Inflammatory macrophage treated with lipopolysaccharide for 4 hours (primary cell): ENCODE data around the gene EPB41.
"Not testable (repeated sequence)": the region's sequence is repeated elsewhere in the genome, so short reads cannot be mapped to it uniquely, and the experiment has no call there.

Experiments used
- DNase-seq: peaks from one replicate; pipeline ENCODE4 v3.0.0-alpha.2; 2020

Gene EPB41

DNA sequence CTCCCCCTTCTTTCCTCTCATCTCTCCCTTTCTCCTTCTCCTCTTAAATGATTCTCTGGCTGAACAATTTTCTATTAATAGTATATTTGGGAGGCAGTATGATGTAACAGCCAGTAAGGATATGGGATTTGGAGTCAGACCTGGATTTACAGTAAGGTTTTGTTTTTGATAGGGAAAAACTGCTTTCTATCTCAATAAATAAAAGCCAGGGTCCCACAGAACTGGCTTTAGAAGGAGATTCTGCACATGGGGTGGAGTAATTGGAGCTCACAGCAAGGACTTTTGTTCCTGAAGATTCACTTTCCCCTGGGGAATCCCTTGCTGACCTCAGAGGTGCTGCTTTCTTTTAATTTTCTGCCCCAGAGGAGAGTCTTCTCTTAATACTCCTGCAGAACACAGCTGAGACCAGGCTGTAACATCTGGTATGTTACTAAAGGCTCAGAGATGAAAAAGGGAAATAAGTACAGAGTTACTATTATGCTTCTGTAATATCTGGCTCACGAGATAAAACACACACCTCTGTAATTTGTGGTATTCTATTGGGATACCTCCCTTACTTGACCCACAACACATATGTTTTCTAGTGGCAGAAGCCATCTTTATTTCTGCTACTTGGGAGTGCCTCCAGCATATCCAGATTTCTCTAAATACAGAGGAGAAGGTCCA lies 13.4 kb downstream of the EPB41 start:
- DNase-seq = peak; percentile 25

DNA sequence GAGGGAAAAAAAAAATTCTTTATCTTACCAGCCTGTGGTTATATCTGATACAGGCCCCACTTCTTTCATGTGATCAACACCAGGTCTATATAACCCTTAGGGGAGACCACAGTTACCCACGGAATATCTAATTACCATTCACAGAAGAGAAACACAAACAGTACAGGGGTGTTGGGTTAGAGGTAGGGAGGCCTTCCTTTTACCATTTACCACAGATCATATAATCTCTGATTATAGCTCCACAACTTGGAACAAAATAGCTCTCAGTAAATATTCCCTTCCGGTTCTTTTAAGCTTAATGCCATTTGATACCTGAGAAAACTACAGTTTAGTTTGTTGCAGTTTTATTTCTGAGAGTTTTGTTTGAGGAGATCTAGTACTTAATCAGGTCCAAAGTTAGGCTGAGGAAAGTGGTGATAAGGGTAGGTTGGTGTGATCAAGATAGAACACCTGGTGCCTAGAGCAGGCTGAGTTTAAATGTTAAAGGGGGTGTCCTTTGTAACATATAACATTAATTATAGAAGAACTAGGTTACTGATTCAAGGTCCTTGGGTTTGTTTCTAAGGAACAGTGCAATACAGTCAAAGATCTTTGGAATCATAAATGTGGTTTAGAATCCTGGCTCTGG lies 14.1 kb downstream of the EPB41 start:
- DNase-seq = no peak

DNA sequence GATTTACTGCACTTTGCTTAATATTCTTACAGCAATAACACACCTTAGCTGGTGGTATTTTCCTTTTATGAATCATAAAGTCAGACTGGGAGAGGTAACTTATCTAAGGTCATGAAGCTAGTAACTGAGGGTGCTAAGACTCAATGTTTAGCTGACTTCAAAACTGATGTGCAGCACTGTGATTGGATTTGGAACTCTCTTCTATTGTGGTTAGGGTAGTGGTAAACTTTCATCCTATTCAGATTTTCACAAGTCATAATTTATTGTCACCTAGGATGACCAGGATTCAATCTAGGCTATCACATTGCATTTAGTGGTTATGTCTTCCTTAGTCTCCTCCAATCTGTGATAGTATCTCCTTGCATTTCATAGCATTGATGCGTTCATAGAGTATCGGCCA lies 18.9 kb downstream of the EPB41 start:
- DNase-seq = no peak

DNA sequence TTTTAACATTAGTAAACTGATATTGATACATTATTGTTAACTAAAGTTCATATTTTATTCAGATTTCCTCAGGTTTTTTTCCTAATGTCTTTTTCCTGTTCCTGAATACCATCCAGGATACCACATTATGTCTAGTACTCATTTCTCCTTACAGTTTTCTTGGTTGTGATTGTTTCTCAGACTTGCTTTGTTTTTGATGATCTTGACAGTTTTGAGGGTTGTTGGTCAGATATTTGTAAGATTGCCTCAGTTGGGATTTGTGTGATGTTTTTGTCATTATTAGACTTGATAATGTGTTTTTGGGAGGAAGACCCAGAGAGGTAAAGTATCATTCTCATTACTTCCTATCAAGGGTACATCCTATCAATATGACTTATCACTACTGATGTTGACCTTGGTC lies 19.5 kb downstream of the EPB41 start:
- DNase-seq = no peak

DNA sequence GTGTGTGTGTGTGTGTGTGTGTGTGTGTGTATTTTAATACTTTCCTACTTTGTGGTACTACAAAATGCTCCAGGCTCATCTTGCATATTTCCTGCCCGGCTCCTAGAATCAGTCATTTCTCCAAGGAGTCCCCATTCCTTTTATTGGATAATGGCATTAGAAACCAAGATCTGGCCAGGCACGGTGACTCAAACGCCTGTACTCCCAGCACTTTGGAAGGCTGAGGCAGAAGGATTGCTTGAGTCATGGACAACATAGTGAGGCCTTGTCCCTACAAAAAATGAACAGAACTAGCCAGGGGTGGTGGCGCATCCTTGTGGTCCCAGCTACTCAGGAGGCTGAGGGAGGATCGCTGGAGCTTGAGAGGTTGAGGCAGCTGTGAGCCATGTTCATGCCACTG lies 20.3 kb downstream of the EPB41 start:
- no peak for DNase-seq

DNA sequence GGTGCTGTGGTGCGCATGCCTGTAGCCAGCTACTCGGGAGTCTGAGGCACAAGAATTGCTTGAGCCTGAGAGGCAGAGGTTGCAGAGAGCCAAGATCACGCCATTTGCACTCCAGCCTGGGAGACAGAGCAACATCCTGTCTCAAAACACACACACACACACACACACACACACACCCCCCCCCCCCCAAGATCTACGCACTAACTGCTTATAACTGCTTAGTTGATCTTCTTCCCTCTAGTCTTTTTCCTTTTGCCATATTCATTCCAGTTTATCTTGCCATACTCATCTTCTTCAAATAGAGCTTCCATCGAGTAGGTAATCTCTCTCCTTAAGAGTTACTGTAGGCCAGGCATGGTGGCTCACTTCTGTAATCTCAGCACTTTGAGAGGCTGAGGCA lies 20.9 kb downstream of the EPB41 start:
- DNase-seq = no peak

DNA sequence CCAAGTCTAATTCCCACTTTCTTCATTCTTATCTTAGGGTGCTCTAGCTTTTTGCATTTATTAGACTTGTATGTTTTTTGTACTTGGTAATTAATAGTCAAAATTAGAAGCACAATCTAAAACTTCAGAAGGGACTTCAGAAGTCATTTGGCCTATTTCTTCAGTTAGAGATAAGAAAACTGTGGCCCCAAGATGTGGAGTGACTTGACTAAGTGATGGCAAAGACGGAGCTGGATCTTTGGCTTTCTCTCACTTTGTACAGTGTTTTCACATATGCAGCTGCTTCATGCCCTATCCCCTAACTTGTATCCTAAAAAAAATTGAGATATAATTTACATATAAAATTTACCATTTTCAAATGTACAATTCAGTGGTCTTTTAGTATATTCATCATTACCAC lies 21.7 kb downstream of the EPB41 start:
- no peak for DNase-seq

DNA sequence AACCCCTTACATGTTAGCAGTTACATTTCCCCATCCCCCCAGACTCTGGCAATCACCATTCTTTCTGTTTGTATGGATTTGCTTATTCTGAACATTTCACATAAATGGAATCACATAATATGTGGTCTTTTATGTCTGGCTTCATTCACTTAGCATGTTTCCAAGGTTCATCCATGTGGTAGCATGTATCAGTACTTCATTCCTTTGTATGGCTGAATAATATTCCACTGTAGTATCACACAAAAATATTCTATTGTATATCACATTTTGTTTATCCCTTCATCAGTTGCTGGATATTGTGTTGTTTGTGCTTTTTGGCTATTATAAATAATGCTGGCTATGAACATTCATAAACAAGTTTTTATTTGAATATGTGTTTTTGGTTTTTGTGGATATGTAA lies 22.2 kb downstream of the EPB41 start:
- DNase-seq = no peak

DNA sequence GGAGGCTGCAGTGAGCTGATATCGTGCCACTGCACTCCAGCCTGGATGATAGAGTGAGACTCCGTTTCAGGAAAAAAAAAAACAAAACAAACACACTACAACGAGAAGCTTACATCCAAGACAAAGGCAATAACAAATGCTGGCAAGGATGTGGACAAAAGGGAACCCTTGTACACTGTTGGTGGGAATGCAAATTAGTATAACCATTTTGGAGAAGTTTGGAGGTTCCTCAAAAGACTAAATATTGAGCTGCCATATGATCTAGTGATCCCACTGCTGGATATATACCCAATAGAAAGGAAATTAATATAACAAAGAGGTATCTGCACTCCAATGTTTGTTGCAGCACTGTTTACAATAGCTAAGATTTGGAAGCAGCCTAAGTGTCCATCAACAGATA lies 29.2 kb downstream of the EPB41 start:
- DNase-seq = peak; percentile 28

DNA sequence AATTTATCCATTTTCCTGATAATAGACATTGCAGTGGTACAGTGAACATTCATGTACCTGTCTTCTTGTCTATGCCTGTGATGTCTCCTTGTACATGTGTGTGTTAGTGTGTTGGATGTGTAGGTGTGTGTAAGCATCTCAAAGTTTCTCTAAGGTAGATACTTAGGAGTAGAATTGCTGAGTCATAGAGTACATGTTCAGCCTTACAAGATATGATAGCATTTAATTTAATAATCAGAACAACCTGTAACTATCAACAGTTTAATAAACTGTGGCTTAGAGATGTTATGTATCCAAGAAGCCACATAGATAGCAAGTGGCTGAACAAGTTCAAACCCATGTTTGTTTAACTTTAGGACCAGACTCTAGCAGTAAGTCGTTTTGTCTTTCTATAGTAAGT lies 35.6 kb downstream of the EPB41 start:
- DNase-seq = no peak

DNA sequence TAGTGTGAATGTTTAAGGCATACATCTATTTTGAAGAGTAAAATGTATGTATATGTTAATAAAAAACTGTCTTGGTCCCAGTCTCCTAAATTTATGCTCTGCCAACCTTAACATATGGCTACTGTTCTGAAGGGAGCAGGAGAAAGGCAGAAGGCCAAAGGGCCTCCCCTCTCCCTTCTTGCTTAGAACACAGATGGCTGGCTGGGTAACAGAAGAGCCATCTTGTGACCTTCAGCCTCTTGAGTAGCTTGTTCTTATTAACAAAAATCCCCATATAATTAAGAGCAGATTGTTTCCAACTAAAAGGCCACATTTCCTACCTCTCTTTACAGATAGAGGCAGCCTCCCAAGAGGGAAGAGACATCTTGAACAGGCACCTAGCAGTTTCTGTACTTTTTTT lies 36.1 kb downstream of the EPB41 start:
- no peak for DNase-seq

DNA sequence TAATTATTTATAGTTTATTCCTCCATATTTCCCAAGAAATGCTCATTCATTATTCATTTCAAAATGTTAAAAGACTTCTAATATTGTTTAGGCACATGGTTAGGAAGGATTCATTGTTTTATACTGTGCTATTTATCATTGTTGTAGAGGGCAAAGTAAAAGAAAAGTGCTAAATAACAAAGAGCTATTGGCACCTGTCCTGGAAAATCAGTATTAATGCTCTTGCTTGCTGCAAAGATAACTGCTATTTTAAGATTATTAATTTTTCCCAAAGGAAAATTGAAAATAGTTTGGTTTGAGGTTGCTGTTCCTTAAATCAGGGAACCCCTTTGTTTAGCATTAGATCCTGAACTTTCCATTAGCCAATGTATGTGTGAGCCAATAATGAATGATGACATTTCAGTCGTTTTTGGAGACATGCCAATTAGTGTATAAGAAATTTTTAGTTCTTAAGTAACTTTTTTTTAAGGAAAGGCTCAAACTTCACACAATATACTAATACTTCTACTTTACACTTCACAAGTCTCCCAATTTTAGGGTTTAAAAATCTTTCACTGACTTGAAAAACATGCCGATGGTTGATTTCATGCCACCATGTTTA lies 39.9 kb downstream of the EPB41 start:
- DNase-seq = peak; percentile 4

DNA sequence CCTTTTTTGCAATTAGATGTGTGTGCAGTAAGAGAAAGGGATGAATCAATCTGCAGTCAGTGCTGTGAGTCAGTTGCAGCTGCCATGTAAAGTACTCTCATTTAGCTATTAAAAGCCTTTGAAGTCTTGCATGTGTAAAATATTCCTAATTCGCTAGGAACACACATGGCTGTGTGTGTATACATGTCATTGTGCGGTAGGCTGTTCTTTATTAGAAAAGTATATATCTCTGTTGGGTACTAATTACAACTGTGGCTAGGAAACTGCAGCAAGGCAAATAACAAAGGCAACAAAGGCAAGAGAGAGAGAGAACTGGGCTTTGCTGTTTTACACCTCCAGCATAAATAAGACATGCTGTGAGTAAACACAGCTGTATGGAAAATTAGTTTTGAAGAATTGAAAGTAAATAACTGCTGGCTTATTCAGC lies 41.7 kb downstream of the EPB41 start:
- no peak for DNase-seq

DNA sequence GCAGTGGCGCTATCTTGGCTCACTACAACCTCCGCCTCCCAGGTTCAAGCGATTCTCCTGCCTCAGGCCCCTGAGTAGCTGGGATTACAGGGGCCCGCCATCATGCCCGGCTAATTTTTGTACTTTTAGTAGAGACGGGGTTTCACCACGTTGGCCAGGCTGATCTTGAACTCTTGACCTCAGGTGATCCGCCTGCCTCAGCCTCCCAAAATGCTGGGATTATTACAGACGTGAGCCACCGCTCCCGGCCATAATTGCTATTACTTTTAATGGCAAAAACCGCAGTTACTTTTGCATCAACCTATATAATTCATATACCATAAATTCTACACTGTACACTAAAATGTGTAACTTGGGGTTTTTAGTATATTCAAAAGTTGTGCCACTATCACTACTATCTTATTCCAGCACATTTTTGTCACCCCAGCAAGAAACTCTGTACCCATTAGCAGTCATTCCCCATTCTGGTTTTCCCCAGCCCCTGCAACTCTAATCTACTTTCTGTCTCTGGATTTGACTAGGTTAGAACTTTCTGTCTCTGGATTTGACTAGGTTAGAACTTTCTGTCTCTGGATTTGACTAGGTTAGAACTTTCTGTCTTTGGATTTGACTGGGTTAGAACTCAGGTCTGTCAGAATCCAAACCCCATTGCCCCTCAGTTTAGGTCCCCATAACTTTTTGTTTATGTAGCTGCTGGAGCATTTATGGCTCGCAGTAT lies 47.9 kb downstream of the EPB41 start:
- not testable (repeated sequence) for DNase-seq

DNA sequence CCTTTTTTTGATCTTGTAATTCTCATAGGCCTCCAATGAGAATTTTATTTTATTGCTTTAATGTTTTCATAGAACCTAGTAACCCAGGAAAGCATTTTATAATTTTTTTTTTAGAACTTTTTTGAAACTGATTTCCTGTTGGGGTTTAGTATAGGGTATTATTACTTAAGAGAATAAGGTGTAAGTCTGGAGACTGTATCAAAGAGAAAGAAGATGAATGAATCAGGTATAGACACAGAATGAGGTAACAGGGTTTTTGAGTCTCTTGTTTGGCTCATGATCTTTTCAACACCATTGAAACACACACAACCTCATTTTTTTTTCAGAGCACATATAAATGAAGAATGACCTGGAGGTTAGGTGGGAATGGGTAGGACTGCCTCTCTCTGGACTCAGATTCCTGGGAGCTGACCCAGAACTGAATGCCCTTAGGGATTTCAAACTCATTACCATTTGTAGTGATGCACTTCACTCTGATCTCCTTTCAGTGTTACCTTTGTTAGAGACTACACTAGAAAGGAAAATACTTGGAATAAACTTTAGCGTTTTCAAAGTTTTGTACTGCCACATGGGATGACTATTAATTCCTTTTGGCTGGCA lies 51.0 kb downstream of the EPB41 start:
- DNase-seq = no peak

DNA sequence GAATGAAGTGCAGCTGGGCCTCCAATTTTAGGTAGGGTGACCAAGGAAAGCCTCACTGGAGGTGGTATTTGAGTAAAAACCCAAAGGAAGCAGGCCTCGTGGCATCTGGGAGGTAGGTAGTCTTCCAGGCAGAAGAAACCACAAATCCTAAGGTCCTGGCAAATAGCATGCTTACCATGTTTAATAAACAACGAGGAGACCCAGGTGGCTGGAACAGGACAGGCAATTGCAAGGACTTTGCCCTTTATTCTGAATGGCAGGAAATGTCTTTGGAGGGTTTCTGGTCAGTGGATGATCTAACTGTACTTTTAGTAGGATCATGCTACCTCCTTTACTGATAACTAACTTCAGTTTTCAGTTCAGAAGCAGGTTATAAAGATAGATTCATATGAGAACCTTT lies 52.2 kb downstream of the EPB41 start:
- no peak for DNase-seq

DNA sequence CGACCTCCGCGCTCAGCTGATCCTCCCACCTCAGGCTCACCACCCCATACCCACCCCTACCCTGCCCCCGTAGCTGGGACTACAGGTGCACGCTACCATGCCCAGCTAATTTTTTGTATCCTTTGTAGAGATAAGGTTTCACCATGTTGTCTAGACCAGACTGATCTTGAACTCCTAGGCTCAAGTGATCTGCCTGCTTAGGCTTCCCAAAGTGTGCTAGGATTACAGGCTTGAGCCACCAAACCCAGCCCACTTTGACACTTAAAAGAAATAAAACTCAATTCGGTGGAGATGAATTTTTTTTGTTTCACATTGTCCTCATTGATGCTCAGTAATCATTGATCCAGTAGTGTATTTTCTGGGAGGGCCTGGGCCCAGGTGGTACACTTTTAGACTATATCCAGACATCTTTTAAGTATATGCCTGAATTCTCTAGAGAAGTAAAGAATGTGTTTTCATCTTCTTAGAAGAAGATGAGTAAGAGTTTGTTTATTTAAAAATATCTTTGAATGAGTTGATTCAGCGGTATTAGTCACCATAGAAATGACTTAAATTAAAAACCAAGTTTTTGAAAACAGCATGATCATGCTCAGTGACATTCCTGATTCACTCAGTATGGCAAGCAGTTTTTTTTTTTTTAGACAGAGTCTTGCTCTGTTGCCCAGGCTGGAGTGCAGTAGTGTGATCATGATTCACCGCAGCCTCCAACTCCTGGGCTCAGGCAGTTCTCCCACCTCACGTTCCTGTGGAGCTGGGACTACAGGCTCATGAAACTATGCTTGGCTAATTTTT lies 57.8 kb downstream of the EPB41 start:
- peak; percentile 15 for DNase-seq

DNA sequence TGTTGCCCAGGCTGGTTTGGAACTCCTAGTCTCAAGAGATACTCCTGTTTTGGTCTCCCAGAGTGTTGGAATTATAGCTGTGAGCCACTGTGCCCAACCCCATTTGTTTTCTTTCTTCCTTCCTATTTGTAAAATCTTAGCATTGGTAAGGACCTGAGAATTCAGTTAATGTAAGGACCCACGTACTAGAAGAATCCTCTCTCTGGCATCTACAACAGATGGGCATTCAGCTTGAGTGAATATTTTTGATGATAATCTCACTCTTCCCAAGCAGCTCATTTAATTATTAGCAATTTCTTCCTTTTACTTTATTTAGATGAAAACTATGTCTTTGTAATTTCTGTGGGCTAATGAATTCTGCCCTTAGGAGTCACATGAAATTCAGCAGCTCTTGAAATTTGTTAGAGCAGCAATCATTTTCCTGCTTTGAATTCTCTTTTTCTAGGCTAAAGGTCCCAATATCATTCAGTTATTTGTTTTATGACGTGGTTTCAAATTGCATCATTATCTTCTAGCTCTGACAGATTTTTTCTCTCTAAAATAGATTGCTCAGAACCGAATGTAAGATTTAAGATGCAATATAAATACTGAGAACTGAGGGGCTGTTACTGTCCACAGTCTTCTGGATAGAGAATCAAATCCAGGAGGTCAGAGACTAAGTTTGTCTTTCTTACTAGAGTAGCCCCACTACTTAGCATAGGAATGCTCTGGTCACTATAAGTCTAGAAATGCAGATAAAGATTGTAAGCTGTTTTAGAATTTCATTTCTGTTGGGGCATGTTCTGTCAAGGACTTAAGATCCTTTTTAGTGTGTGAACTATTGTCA lies 59.4 kb downstream of the EPB41 start:
- DNase-seq = no peak

DNA sequence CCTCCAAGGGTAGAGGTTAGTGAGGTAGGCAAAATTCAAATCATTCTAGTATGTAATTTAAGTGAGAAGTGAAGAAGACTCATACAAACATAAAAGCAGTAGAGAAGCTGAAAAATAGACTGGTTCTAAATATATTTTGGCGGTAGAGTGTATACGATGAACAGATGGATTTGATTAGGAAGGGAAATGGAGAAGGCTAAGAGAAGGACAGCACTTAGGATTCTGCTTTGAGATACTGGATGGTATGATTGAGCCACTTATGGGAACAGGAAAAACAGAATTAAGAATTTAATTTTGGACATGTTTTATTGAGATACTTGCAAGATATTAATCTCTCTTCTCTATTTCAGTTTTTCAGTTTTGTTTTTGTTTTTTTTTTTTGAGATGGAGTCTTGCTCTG lies 60.1 kb downstream of the EPB41 start:
- DNase-seq = no peak

DNA sequence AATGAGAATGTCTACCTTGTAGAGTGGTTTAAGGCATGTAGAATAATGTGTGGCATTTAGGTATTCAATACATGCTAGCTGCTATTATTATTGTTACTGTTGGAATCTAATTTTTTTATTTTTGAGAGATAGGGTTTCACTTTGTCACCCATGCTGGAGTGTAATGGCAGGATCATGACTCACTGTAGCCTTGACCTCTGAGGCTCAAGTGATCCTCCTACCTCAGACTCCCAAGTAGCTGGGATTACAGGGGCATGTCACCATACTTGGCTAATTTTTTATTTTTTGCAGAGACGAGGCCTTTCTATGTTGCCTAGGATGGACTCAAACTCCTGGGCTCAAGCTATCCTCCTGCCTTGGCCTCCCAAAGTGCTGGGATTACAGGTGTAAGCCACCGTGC lies 61.9 kb downstream of the EPB41 start:
- DNase-seq = no peak

DNA sequence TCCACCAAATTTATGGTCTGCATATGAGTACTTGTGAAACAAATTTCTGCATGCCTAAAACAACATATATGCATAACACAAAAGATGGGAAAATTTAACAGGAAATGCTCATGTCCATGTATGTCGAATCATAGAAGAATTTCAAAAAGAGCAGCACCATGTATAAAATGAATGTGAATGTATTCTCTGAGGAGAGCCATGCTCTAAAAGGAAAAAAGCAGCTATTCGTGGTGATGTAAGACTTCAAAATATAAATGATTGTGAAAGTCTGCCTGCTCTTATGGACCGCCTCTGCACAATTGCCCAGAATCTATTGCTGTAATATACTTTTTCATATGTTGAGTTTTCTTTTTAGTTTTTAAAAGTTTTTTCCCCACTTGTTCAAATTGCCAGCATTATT lies 66.8 kb downstream of the EPB41 start:
- DNase-seq = peak; percentile 63

DNA sequence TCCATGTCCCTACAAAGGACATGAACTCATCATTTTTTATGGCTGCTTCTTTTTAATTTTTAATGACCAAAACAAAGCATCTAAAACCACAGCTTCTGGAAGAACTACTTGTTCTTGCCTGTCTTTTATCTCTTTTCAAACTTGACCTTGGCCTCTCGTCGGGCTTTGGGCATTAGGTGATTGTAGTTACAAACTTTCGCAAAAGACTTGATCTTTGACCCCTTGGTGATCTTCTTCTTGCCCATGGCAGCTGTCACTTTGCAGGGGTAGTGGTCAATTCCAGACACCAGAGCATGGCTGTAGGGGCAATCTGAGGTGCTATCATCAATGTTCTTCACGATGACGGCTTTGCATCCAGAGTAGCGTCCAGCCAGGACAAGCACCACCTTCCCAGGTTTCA lies 67.8 kb downstream of the EPB41 start:
- DNase-seq = no peak
